ENCODE measurements around the gene CLDN9. TPM values are rescaled to one million over a fixed set of nuclear protein-coding genes. Genes with fewer than 3 reads are reported as not detected.

Gene CLDN9
- total RNA-seq, 2 experiments from 2014 or later: not detected

- no peaks in the 10 kb centered on the region for H3K9me3 Mint-ChIP-seq
- Histone ChIP-seq H3K4me1 (ENCODE audit: insufficient read depth, low read length) (peaks cover 78% of the 10 kb centered on the region), H3K27me3 (ENCODE audit: control insufficient read depth in 1 of 2, insufficient read depth in 2 of 2, low read length in 2 of 2) (peaks cover 57 to 68% of the 10 kb centered on the region in 2 experiments), H3K9me3 (ENCODE audit: control insufficient read depth in 1 of 2, insufficient read depth in 1 of 2, low read length in 2 of 2) (peaks cover 0 to 34% of the 10 kb centered on the region in 2 experiments), H3K4me3 (ENCODE audit: low read length) (peak overlapping the region; percentile 38), H3K36me3 (ENCODE audit: insufficient read depth, low read length) (no peaks in the 10 kb centered on the region), H3K27ac (ENCODE audit: low read depth in 1 of 2, low read length in 2 of 2) (no peak overlapping the region)
- CTCF ChIA-PET: interaction anchor here (0.7 to 0.8 kb wide), 2 partner anchors 18 to 1289 kb away, joined by 3 read pairs; no protein-coding TSS in a partner anchor
- ATAC-seq (ENCODE audit: poor library complexity) (peak; percentile 32), DNase-seq (peak in 12 of 14 experiments; percentile 26 to 81 (median 48))
- peak overlapping the region; percentile 62 for H3K4me3 Mint-ChIP-seq
- intact Hi-C loops (cut with DNase I, micrococcal nuclease): loop anchor here in 1 of 2 experiments (1.0 kb wide), 1 partner anchor 16 kb away; the partner anchor contains the start of gene PKMYT1
- POLR2A ChIA-PET: interaction anchor here (1.0 to 2.8 kb wide), 3 partner anchors 16 to 82 kb away, joined by 6 to 9 read pairs (median 9); partner anchors contain the start of genes FLYWCH2 and PKMYT1
- peaks cover 42% of the 10 kb centered on the region for H3K27me3 Mint-ChIP-seq
- no peak for TF ChIP-seq CTCF (IDR thresholded peaks at IDR 0.05)
- no peak overlapping the region for H3K27ac Mint-ChIP-seq
- H3K4me1 Mint-ChIP-seq (ENCODE audit: low read depth): peaks cover 27% of the 10 kb centered on the region
- H3K36me3 Mint-ChIP-seq (ENCODE audit: low read depth): no peaks in the 10 kb centered on the region
Observed at GRCh38 chr16:2964475-2965336, 48.0 kb upstream of the CLDN9 start.

DNA sequence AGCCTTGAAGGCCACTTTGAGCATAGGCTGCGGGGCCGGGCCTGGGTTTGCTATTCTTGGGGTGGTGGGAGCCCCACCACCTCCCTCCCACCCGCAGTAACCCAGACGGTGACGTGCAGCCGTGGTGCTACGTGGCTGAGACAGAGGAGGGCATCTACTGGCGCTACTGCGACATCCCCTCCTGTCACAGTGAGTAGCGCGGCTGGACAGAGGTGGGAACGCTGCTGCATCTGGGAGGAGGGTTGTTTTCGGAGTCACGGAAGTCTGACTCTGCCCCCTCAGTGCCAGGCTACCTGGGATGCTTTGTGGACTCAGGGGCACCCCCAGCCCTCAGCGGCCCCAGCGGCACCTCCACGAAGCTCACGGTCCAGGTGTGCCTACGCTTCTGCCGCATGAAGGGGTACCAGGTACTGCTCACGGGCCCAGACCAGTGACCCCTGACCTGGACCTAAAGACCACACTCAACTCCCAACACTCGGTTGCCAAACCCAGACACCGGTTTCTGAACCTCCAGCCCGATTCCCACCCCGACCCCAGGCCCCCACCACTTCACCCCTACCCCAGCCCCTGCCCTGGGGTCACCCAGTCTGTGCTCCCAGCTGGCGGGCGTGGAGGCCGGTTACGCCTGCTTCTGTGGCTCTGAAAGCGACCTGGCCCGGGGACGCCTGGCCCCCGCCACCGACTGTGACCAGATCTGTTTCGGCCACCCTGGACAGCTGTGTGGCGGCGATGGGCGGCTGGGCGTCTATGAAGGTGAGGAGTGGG is 46.5 kb upstream of the CLDN9 start:
- peaks cover 0 to 34% of the 10 kb centered on the region in 2 experiments for H3K9me3 ChIP-seq (ENCODE audit: control insufficient read depth in 1 of 2, insufficient read depth in 1 of 2, low read length in 2 of 2)
- no peaks in the 10 kb centered on the region for H3K36me3 ChIP-seq (ENCODE audit: insufficient read depth, low read length)
- Mint-ChIP-seq H3K9me3 (no peaks in the 10 kb centered on the region), H3K27me3 (peaks cover 48% of the 10 kb centered on the region), H3K36me3 (ENCODE audit: low read depth) (no peaks in the 10 kb centered on the region), H3K27ac (no peak overlapping the region), H3K4me1 (ENCODE audit: low read depth) (peaks cover 35% of the 10 kb centered on the region), H3K4me3 (peak overlapping the region; percentile 62)
- no peak for TF ChIP-seq CTCF (IDR thresholded peaks at IDR 0.05)
- no peak overlapping the region for H3K27ac ChIP-seq (ENCODE audit: low read depth in 1 of 2, low read length in 2 of 2)
- peaks cover 89% of the 10 kb centered on the region for H3K4me1 ChIP-seq (ENCODE audit: insufficient read depth, low read length)
- ChIA-PET CTCF (no interaction called here), POLR2A (interaction anchor here (2.8 to 5.0 kb wide), 2 partner anchors 15 to 83 kb away, joined by 9 to 22 read pairs; partner anchors contain the start of genes FLYWCH2 and PKMYT1)
- ATAC-seq (ENCODE audit: poor library complexity) (no peak), DNase-seq (peak in 1 of 14 experiments; percentile 39)
- no peak overlapping the region for H3K4me3 ChIP-seq (ENCODE audit: low read length)
- peaks cover 53 to 68% of the 10 kb centered on the region in 2 experiments for H3K27me3 ChIP-seq (ENCODE audit: control insufficient read depth in 1 of 2, insufficient read depth in 2 of 2, low read length in 2 of 2)
- intact Hi-C loops (cut with DNase I, micrococcal nuclease): no loop called here

DNA sequence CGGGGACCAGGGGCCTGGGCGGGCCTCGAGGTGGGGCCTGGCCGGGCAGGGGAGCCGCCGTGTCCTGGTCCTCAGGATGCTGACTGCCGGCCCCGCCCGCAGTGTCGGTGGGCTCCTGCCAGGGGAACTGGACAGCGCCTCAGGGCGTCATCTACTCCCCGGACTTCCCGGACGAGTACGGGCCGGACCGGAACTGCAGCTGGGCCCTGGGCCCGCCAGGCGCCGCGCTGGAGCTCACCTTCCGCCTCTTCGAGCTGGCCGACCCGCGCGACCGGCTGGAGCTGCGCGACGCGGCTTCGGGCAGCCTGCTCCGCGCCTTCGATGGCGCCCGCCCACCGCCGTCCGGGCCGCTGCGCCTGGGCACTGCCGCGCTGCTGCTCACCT is 45.9 kb upstream of the CLDN9 start:
- H3K4me3 Mint-ChIP-seq: no peak overlapping the region
- peaks cover 84% of the 10 kb centered on the region for H3K4me1 ChIP-seq (ENCODE audit: insufficient read depth, low read length)
- no peaks in the 10 kb centered on the region for H3K36me3 Mint-ChIP-seq (ENCODE audit: low read depth)
- peaks cover 32% of the 10 kb centered on the region for H3K4me1 Mint-ChIP-seq (ENCODE audit: low read depth)
- H3K4me3 ChIP-seq (ENCODE audit: low read length): no peak overlapping the region
- no peaks in the 10 kb centered on the region for H3K9me3 Mint-ChIP-seq
- TF ChIP-seq CTCF (IDR thresholded peaks at IDR 0.05): no peak
- DNase-seq: peak in 2 of 14 experiments; percentile 59 to 61
- no peak overlapping the region for H3K27ac ChIP-seq (ENCODE audit: low read depth in 1 of 2, low read length in 2 of 2)
- H3K9me3 ChIP-seq (ENCODE audit: control insufficient read depth in 1 of 2, insufficient read depth in 1 of 2, low read length in 2 of 2): peaks cover 0 to 34% of the 10 kb centered on the region in 2 experiments
- H3K27me3 ChIP-seq (ENCODE audit: control insufficient read depth in 1 of 2, insufficient read depth in 2 of 2, low read length in 2 of 2): peaks cover 50 to 67% of the 10 kb centered on the region in 2 experiments
- no peak overlapping the region for H3K27ac Mint-ChIP-seq
- no peaks in the 10 kb centered on the region for H3K36me3 ChIP-seq (ENCODE audit: insufficient read depth, low read length)
- CTCF ChIA-PET: interaction anchor here (0.8 to 1.2 kb wide), 2 partner anchors 18 to 65 kb away, joined by 3 read pairs; no protein-coding TSS in a partner anchor
- H3K27me3 Mint-ChIP-seq: peaks cover 44% of the 10 kb centered on the region
- intact Hi-C loops (cut with DNase I, micrococcal nuclease): no loop called here
- no peak for ATAC-seq (ENCODE audit: poor library complexity)
- POLR2A ChIA-PET: interaction anchor here (2.8 to 5.0 kb wide), 2 partner anchors 14 to 84 kb away, joined by 9 to 22 read pairs; partner anchors contain the start of genes FLYWCH2 and PKMYT1

All from CD4-positive, alpha-beta T cell (primary cell).